ENCODE data around the gene IMPG2. TPM values are rescaled to one million over a fixed set of nuclear protein-coding genes. Genes with fewer than 3 reads are reported as not detected.

Gene IMPG2
- total and polyA plus RNA-seq, 4 donors: 0.01 to 0.37 (median 0.25) TPM; not detected in 1

- Histone ChIP-seq H3K9ac (ENCODE audit: low read depth in 1 of 2, low read length in 2 of 2) (no peak overlapping the region), H3K27ac (ENCODE audit: low read depth in 1 of 2, low read length in 2 of 2) (no peak overlapping the region), H3K4me1 (ENCODE audit: control insufficient read depth in 4 of 4, insufficient read depth in 4 of 4, low read length in 3 of 4) (no peaks in the 10 kb centered on the region), H3K27me3 (ENCODE audit: control insufficient read depth in 4 of 4, insufficient read depth in 4 of 4, low read length in 3 of 4) (no peaks in the 10 kb centered on the region), H3K36me3 (ENCODE audit: control insufficient read depth in 4 of 4, insufficient read depth in 3 of 4, low read depth in 1 of 4, low read length in 3 of 4) (no peaks in the 10 kb centered on the region), H3K9me3 (ENCODE audit: control insufficient read depth in 4 of 4, low read length in 3 of 4) (no peaks in the 10 kb centered on the region), H3K4me3 (ENCODE audit: low read depth in 1 of 3, low read length in 3 of 3) (no peak overlapping the region)
- WGBS: 44% methylated on average over 1 of the region's 1 CpG
- no peak for TF ChIP-seq JUND (IDR thresholded peaks at IDR 0.05)
- TF ChIP-seq TAF1 (conservative IDR thresholded peaks at IDR 0.05): no peak
- no peak for TF ChIP-seq RXRA (IDR thresholded peaks at IDR 0.05)
- no peak for TF ChIP-seq RAD21 (IDR thresholded peaks at IDR 0.05)
- TF ChIP-seq ZBTB33 (IDR thresholded peaks at IDR 0.05): no peak
- TF ChIP-seq ATF3 (IDR thresholded peaks at IDR 0.05): no peak
- TF ChIP-seq FOXA2 (IDR thresholded peaks at IDR 0.05): no peak
- TF ChIP-seq YY1 (IDR thresholded peaks at IDR 0.05): no peak
- no peak for TF ChIP-seq SP1 (IDR thresholded peaks at IDR 0.05)
- TF ChIP-seq EGR1 (IDR thresholded peaks at IDR 0.05; ENCODE audit: low read depth in 2 of 2): no peak
- no peak for TF ChIP-seq HNF4A (conservative IDR thresholded peaks at IDR 0.05)
- no peak for TF ChIP-seq FOXA1 (IDR thresholded peaks at IDR 0.05)
- TF ChIP-seq HNF4G (IDR thresholded peaks at IDR 0.05): no peak
- TF ChIP-seq CTCF (IDR thresholded peaks at IDR 0.05; ENCODE audit: low read depth, low read length, missing input control): no peak
- no peak for TF ChIP-seq REST (IDR thresholded peaks at IDR 0.05)
- no peak for TF ChIP-seq MAX (IDR thresholded peaks at IDR 0.05)
- no peak for DNase-seq (ENCODE audit: low spot score)
Observed at GRCh38 chr3:101202640-101203039, 117.7 kb downstream of the IMPG2 start.

GRCh38 chr3:101200461-101200860 lies 119.9 kb downstream of the IMPG2 start:
- Histone ChIP-seq H3K9me3 (ENCODE audit: control insufficient read depth in 4 of 4, low read length in 3 of 4) (no peaks in the 10 kb centered on the region), H3K4me1 (ENCODE audit: control insufficient read depth in 4 of 4, insufficient read depth in 4 of 4, low read length in 3 of 4) (no peaks in the 10 kb centered on the region), H3K27me3 (ENCODE audit: control insufficient read depth in 4 of 4, insufficient read depth in 4 of 4, low read length in 3 of 4) (no peaks in the 10 kb centered on the region), H3K36me3 (ENCODE audit: control insufficient read depth in 4 of 4, insufficient read depth in 3 of 4, low read depth in 1 of 4, low read length in 3 of 4) (no peaks in the 10 kb centered on the region), H3K27ac (ENCODE audit: low read depth in 1 of 2, low read length in 2 of 2) (no peak overlapping the region), H3K4me3 (ENCODE audit: low read depth in 1 of 3, low read length in 3 of 3) (no peak overlapping the region), H3K9ac (ENCODE audit: low read depth in 1 of 2, low read length in 2 of 2) (no peak overlapping the region)
- 30% methylated on average over 3 of the region's 3 CpGs for WGBS
- TF ChIP-seq ZBTB33 (IDR thresholded peaks at IDR 0.05) (no peak), HNF4A (conservative IDR thresholded peaks at IDR 0.05) (no peak), EGR1 (IDR thresholded peaks at IDR 0.05; ENCODE audit: low read depth in 2 of 2) (no peak), HNF4G (IDR thresholded peaks at IDR 0.05) (no peak), MAX (IDR thresholded peaks at IDR 0.05) (no peak), SP1 (IDR thresholded peaks at IDR 0.05) (no peak), TAF1 (conservative IDR thresholded peaks at IDR 0.05) (no peak), NR2F2 (IDR thresholded peaks at IDR 0.05) (no peak), GABPA (IDR thresholded peaks at IDR 0.05 in 1 of 2, conservative IDR thresholded peaks at IDR 0.05 in 1 of 2) (no peak)
- DNase-seq (ENCODE audit: low spot score): no peak

Data from liver (tissue), 9 donors.